Fibroblast of upper back skin (primary cell): ENCODE data around the gene HTRA3.

Source experiments
- DNase-seq: peaks from one replicate; pipeline ENCODE4 v3.0.0-alpha.2; 2013

Gene HTRA3

GRCh38 chr4:8269535-8270417, at the start of gene HTRA3:
TSS of gene HTRA3 (plus strand) at chr4:8269754. CDS start at chr4:8269969, 215 bp downstream.
- DNase-seq: peak; percentile 54

GRCh38 chr4:8220661-8221450, 48.7 kb upstream of the HTRA3 start:
- no peak for DNase-seq

GRCh38 chr4:8221476-8221875, 48.1 kb upstream of the HTRA3 start:
- peak; percentile 25 for DNase-seq

GRCh38 chr4:8221985-8222384, 47.6 kb upstream of the HTRA3 start:
- DNase-seq: no peak

GRCh38 chr4:8222609-8223388, 46.8 kb upstream of the HTRA3 start:
- DNase-seq: no peak

- no peak for DNase-seq
Measured at GRCh38 chr4:8224267-8224974, 45.1 kb upstream of the HTRA3 start.

GRCh38 chr4:8224975-8225625, 44.5 kb upstream of the HTRA3 start:
- no peak for DNase-seq

GRCh38 chr4:8225706-8226443, 43.7 kb upstream of the HTRA3 start:
- no peak for DNase-seq

- no peak for DNase-seq
Measured at GRCh38 chr4:8227201-8227770, 42.3 kb upstream of the HTRA3 start.

GRCh38 chr4:8227771-8228318, 41.7 kb upstream of the HTRA3 start:
- no peak for DNase-seq

GRCh38 chr4:8228319-8229250, 41.0 kb upstream of the HTRA3 start:
- DNase-seq: peak; percentile 76

GRCh38 chr4:8229331-8229975, 40.1 kb upstream of the HTRA3 start:
- DNase-seq: no peak

- DNase-seq: no peak
Measured at GRCh38 chr4:8230033-8230432, 39.5 kb upstream of the HTRA3 start.

GRCh38 chr4:8230891-8231290, 38.7 kb upstream of the HTRA3 start:
- peak; percentile 38 for DNase-seq

- DNase-seq: no peak
Measured at GRCh38 chr4:8231551-8232049, 38.0 kb upstream of the HTRA3 start.

- no peak for DNase-seq
Measured at GRCh38 chr4:8232748-8233147, 36.8 kb upstream of the HTRA3 start.

GRCh38 chr4:8233672-8234484, 35.7 kb upstream of the HTRA3 start:
- no peak for DNase-seq

- DNase-seq: no peak
Measured at GRCh38 chr4:8234715-8235114, 34.8 kb upstream of the HTRA3 start.
